DND-41 (cell line): ENCODE measurements around the gene RNF149.

Experiments used
- ATAC-seq: fragments of 200-7000 bp; cut with Tn5 transposase; 3 replicates; pipeline ENCODE4 v1.9.1; 2021; ENCODE audit warnings: low read depth; ENCODE audit not compliant: insufficient read depth
- DNase-seq: peaks from one replicate; pipeline ENCODE4 v3.0.0-alpha.2; 2020
- H2AFZ ChIP-seq: 2 replicates; pipeline ENCODE4 v1.6.0; 2012; ENCODE audit warnings: low read depth, low read length
- H3K27ac ChIP-seq: 2 replicates; pipeline ENCODE4 v1.5.1; 2012; ENCODE audit warnings: low read length, inconsistent platforms
- H3K27me3 ChIP-seq: fragments of 200-600 bp; sonication (generic); 2 replicates; pipeline ENCODE4 v1.6.0; 2012; ENCODE audit warnings: low read length, mild to moderate bottlenecking, inconsistent platforms; ENCODE audit not compliant: insufficient read depth, poor library complexity
- H3K36me3 ChIP-seq: 2 replicates; pipeline ENCODE4 v1.5.1; 2012; ENCODE audit warnings: low read length, inconsistent platforms; ENCODE audit not compliant: insufficient read depth
- H3K4me1 ChIP-seq: 2 replicates; pipeline ENCODE4 v1.5.1; 2012; ENCODE audit warnings: mild to moderate bottlenecking, low read length; ENCODE audit not compliant: insufficient read depth
- H3K4me2 ChIP-seq: 2 replicates; pipeline ENCODE4 v1.6.0; 2012; ENCODE audit warnings: mild to moderate bottlenecking, moderate library complexity, low read length, inconsistent platforms; ENCODE audit not compliant: insufficient read depth
- H3K4me3 ChIP-seq, 2 experiments: fragments of 200-600 bp in 1 of 2; shearing (Covaris generic) in 1 of 2; 2 replicates each; pipeline ENCODE4 v1.5.1; 2012 to 2016; ENCODE audit warnings: inconsistent platforms in 2 of 2, low read length in 2 of 2, mild to moderate bottlenecking in 2 of 2, low read depth in 1 of 2, moderate library complexity in 1 of 2
- H3K79me2 ChIP-seq: 2 replicates; pipeline ENCODE4 v1.6.0; 2012; ENCODE audit warnings: low read length, inconsistent platforms; ENCODE audit not compliant: insufficient read depth
- H3K9ac ChIP-seq: 2 replicates; pipeline ENCODE4 v1.6.0; 2012; ENCODE audit warnings: low read depth, mild to moderate bottlenecking, inconsistent platforms, low read length, moderate library complexity
- H3K9me3 ChIP-seq: 2 replicates; pipeline ENCODE4 v1.5.1; 2012; ENCODE audit warnings: low read length, moderate library complexity, mild to moderate bottlenecking, inconsistent platforms; ENCODE audit not compliant: insufficient read depth, severe bottlenecking
- H4K20me1 ChIP-seq: 2 replicates; pipeline ENCODE4 v1.6.0; 2012; ENCODE audit warnings: low read length; ENCODE audit not compliant: insufficient read depth
- CTCF ChIP-seq: IDR thresholded peaks from 2 replicates; pipeline ENCODE4 v1.5.1; 2012; ENCODE audit warnings: borderline replicate concordance, low read length, moderate library complexity, mild to moderate bottlenecking; ENCODE audit not compliant: poor library complexity, severe bottlenecking; ENCODE audit errors: extremely low read depth
- EZH2 ChIP-seq: IDR thresholded peaks from 3 replicates; pipeline ENCODE4 v1.6.1; 2012; ENCODE audit warnings: borderline replicate concordance, low read depth, mild to moderate bottlenecking, moderate library complexity, low read length, inconsistent platforms; ENCODE audit not compliant: severe bottlenecking

RNF149 gene

GRCh38 chr2:101346909-101347308 lies 38.4 kb upstream of the RNF149 start:
- H2AFZ ChIP-seq: no peak overlapping the region
- DNase-seq: no peak
- H3K4me2 ChIP-seq: no peak overlapping the region
- no peaks in the 10 kb centered on the region for H3K4me1 ChIP-seq
- H3K9ac ChIP-seq: no peak overlapping the region
- no peaks in the 10 kb centered on the region for H3K79me2 ChIP-seq
- H3K9me3 ChIP-seq: no peaks in the 10 kb centered on the region
- ATAC-seq: no peak
- H3K27ac ChIP-seq: no peak overlapping the region
- no peak for TF ChIP-seq EZH2
- TF ChIP-seq CTCF: no peak
- H3K27me3 ChIP-seq: no peaks in the 10 kb centered on the region
- no peaks in the 10 kb centered on the region for H3K36me3 ChIP-seq
- H4K20me1 ChIP-seq: no peaks in the 10 kb centered on the region
- no peak overlapping the region for H3K4me3 ChIP-seq

GRCh38 chr2:101344137-101344536 lies 35.6 kb upstream of the RNF149 start:
- Histone ChIP-seq H3K27me3 (no peaks in the 10 kb centered on the region), H3K36me3 (no peaks in the 10 kb centered on the region), H3K4me3 (no peak overlapping the region), H3K79me2 (no peaks in the 10 kb centered on the region), H3K4me1 (peaks cover 15% of the 10 kb centered on the region), H3K4me2 (no peak overlapping the region), H3K9me3 (no peaks in the 10 kb centered on the region), H4K20me1 (no peaks in the 10 kb centered on the region), H2AFZ (no peak overlapping the region), H3K27ac (no peak overlapping the region), H3K9ac (no peak overlapping the region)
- DNase-seq (no peak), ATAC-seq (no peak)
- TF ChIP-seq EZH2: no peak
- TF ChIP-seq CTCF: no peak

- Histone ChIP-seq H3K27me3 (no peaks in the 10 kb centered on the region), H3K4me2 (no peak overlapping the region)
Observed at GRCh38 chr2:101342625-101343008, 34.1 kb upstream of the RNF149 start.

More at GRCh38 chr2:101342625-101343008, 34.1 kb upstream of the RNF149 start:
- Histone ChIP-seq H3K9me3 (no peaks in the 10 kb centered on the region), H3K79me2 (no peaks in the 10 kb centered on the region), H3K4me3 (no peak overlapping the region), H3K4me1 (peaks cover 15% of the 10 kb centered on the region), H3K27ac (no peak overlapping the region), H2AFZ (no peak overlapping the region), H4K20me1 (no peaks in the 10 kb centered on the region), H3K9ac (no peak overlapping the region), H3K36me3 (no peaks in the 10 kb centered on the region)
- DNase-seq (no peak), ATAC-seq (no peak; the same call in 2 of the 3 replicates)
- TF ChIP-seq EZH2 (no peak), CTCF (no peak)
